B cell (primary cell): ENCODE measurements around the gene CD1D. TPM values are rescaled to one million over a fixed set of nuclear protein-coding genes. Genes with fewer than 3 reads are reported as not detected.

Source experiments
- ATAC-seq: fragments of 200-7000 bp; cut with Tn5 transposase; one replicate; pipeline ENCODE4 v1.10.0; 2021; ENCODE audit warnings: low read depth, mild to moderate bottlenecking, moderate number of reproducible peaks, moderate library complexity
- CTCF ChIA-PET: fragments of 350-600 bp; sonication (Branson Sonifier 250); formaldehyde crosslinking; loops from one replicate; lab custom pipeline; 2021; ENCODE audit warnings: antibody characterized with exemption, inconsistent platforms; lab: Charles Lee
- POLR2A ChIA-PET: fragments of 350-600 bp; sonication (Branson Sonifier 250); formaldehyde crosslinking; loops from one replicate; lab custom pipeline; 2021; ENCODE audit warnings: antibody characterized with exemption; lab: Charles Lee
- DNase-seq: peaks from one replicate; pipeline ENCODE4 v3.0.0; 2013
- H2AFZ ChIP-seq: 2 replicates; pipeline ENCODE4 v1.6.1; 2012; ENCODE audit warnings: mild to moderate bottlenecking, low read depth, low read length; ENCODE audit not compliant: insufficient read depth, poor library complexity, severe bottlenecking
- H3K27ac ChIP-seq, 2 donors: 1 replicate in 1 of 2; 2 replicates in 1 of 2; pipeline ENCODE4 v1.5.1; 2012 to 2013; ENCODE audit warnings: low read length in 2 of 2, mild to moderate bottlenecking in 2 of 2, moderate library complexity in 1 of 2
- H3K27me3 ChIP-seq, 4 experiments: fragments of 200-600 bp in 1 of 4; sonication (generic) in 1 of 4; replicated peaks in 1 of 4; 1 replicate in 2 of 4; 2 replicates in 2 of 4; pipeline versions ENCODE4 v1.6.1 to v1.7.0; 2013 to 2016; ENCODE audit warnings: low read length in 3 of 4, mild to moderate bottlenecking in 2 of 4, mixed read lengths in 1 of 4, moderate library complexity in 1 of 4; ENCODE audit not compliant: insufficient read depth in 4 of 4, control insufficient read depth in 3 of 4; ENCODE audit errors: control extremely low read depth in 1 of 4
- H3K36me3 ChIP-seq, 2 experiments: replicated peaks in 1 of 2; 1 replicate in 1 of 2; 2 replicates in 1 of 2; pipeline versions ENCODE4 v1.6.1 to v1.7.1; 2013; ENCODE audit warnings: low read length in 1 of 2; ENCODE audit not compliant: insufficient read depth in 2 of 2, control insufficient read depth in 1 of 2; ENCODE audit errors: control extremely low read depth in 1 of 2, extremely low read depth in 1 of 2
- H3K4me1 ChIP-seq, 2 donors: fragments of 200-600 bp in 1 of 2; sonication (generic) in 1 of 2; 1 replicate in 1 of 2; 2 replicates in 1 of 2; pipeline versions ENCODE4 v1.5.1 to v1.6.1; 2013 to 2017; ENCODE audit warnings: low read length in 2 of 2; ENCODE audit not compliant: control insufficient read depth in 2 of 2, insufficient read depth in 2 of 2
- H3K4me2 ChIP-seq: replicated peaks from 2 replicates; pipeline ENCODE3; 2012; ENCODE audit warnings: mild to moderate bottlenecking, low read depth, low read length; ENCODE audit not compliant: poor library complexity, severe bottlenecking
- H3K4me3 ChIP-seq, 5 experiments: fragments of 200-600 bp in 1 of 5; sonication (generic) in 1 of 5; 1 replicate in 3 of 5; 2 replicates in 2 of 5; pipeline versions ENCODE4 v1.5.1 to v1.7.0; 2011 to 2016; ENCODE audit warnings: low read length in 4 of 5, mild to moderate bottlenecking in 4 of 5, low read depth in 2 of 5, control low read depth in 1 of 5, moderate library complexity in 1 of 5; ENCODE audit not compliant: insufficient read depth in 1 of 5; ENCODE audit errors: control extremely low read depth in 1 of 5, extremely low read depth in 1 of 5
- H3K79me2 ChIP-seq: fragments of 200-600 bp; sonication (generic); one replicate; pipeline ENCODE4 v1.6.0; 2016; ENCODE audit warnings: low read length; ENCODE audit not compliant: control insufficient read depth, insufficient read depth
- H3K9ac ChIP-seq: fragments of 200-600 bp; sonication (generic); 2 replicates; pipeline ENCODE4 v1.6.1; 2017; ENCODE audit warnings: mild to moderate bottlenecking, low read length, moderate library complexity
- H3K9me3 ChIP-seq, 3 donors: one replicate each; pipeline versions ENCODE4 v1.6.1 to v1.7.1; 2013; ENCODE audit warnings: low read length in 2 of 3; ENCODE audit not compliant: control insufficient read depth in 2 of 3, insufficient read depth in 1 of 3; ENCODE audit errors: control extremely low read depth in 1 of 3
- H4K20me1 ChIP-seq: 2 replicates; pipeline ENCODE4 v1.6.0; 2012; ENCODE audit warnings: mild to moderate bottlenecking, low read length; ENCODE audit not compliant: insufficient read depth, control insufficient read depth, poor library complexity, severe bottlenecking
- H3K27ac Mint-ChIP-seq: one replicate; pipeline ENCODE4 v1.8.0; 2021; ENCODE audit warnings: mixed read lengths
- H3K27me3 Mint-ChIP-seq: one replicate; pipeline ENCODE4 v1.8.0; 2021; ENCODE audit warnings: mixed read lengths
- H3K4me1 Mint-ChIP-seq: one replicate; pipeline ENCODE4 v1.8.0; 2021; ENCODE audit warnings: mixed read lengths
- H3K4me3 Mint-ChIP-seq: one replicate; pipeline ENCODE4 v1.8.0; 2021; ENCODE audit warnings: mixed read lengths
- H3K9me3 Mint-ChIP-seq: one replicate; pipeline ENCODE4 v1.8.0; 2022; ENCODE audit warnings: mixed read lengths; ENCODE audit not compliant: insufficient read depth
- CTCF ChIP-seq: fragments of 200-600 bp; IDR thresholded peaks from one replicate; pipeline ENCODE4 v1.8.0; 2022; ENCODE audit warnings: antibody characterized with exemption, mild to moderate bottlenecking
- EZH2 ChIP-seq: IDR thresholded peaks from 2 replicates; pipeline ENCODE4 v1.6.1; 2012; ENCODE audit warnings: borderline replicate concordance, low read depth, mild to moderate bottlenecking, moderate library complexity, low read length; ENCODE audit not compliant: insufficient read depth, poor library complexity, severe bottlenecking
- WGBS: methylation state at CpG from one replicate; pipeline ENCODE4 v1.1.5; 2013; ENCODE audit warnings: missing lambda C conversion rate; ENCODE audit not compliant: insufficient coverage; 5-methylcytosine and 5-hydroxymethylcytosine counted together
- intact Hi-C: fragments of 100-400 bp; cut with micrococcal nuclease; formaldehyde crosslinking; loops from one replicate; pipeline ENCODE4 v1.10.0; 2022
- polyA plus RNA-seq: library from polyadenylated mRNA; depleted of rRNA; stranded (reverse); fragments of >200 nt; gene quantifications from 2 replicates; pipeline ENCODE4 v1.2.3, GENCODE V29; 2012
- total RNA-seq, 2 donors: library from RNA; stranded (reverse); fragments of 120-200 nt in 1 of 2; gene quantifications; 1 replicate in 1 of 2; 2 replicates in 1 of 2; pipeline versions ENCODE4 v1.2.3 to v1.2.4, GENCODE V29; 2013 to 2022

CD1D gene
- total and polyA plus RNA-seq, 2 donors (not counting 1 experiment from before 2014, with no cell fraction given), result 5.9 to 23.6 TPM

- H3K4me1 Mint-ChIP-seq, result peaks cover 36% of the 10 kb centered on the region
- Histone ChIP-seq H3K79me2 (no peaks in the 10 kb centered on the region), H3K4me2 (no peak overlapping the region), H2AFZ (no peak overlapping the region), H3K36me3 (no peaks in the 10 kb centered on the region), H3K27ac (no peak overlapping the region), H3K4me3 (no peak overlapping the region), H3K27me3 (no peaks in the 10 kb centered on the region), H3K9me3 (no peaks in the 10 kb centered on the region), H3K4me1 (peaks cover 33 to 39% of the 10 kb centered on the region in 2 donors), H4K20me1 (no peaks in the 10 kb centered on the region), H3K9ac (no peak overlapping the region)
- H3K4me3 Mint-ChIP-seq, result no peak overlapping the region
- no peaks in the 10 kb centered on the region for H3K27me3 Mint-ChIP-seq
- H3K27ac Mint-ChIP-seq, result no peak overlapping the region
- POLR2A ChIA-PET, result interaction anchor here (0.7 kb wide), 1 partner anchor 235 kb away, joined by 3 read pairs; no protein-coding TSS in a partner anchor
- H3K9me3 Mint-ChIP-seq, result no peaks in the 10 kb centered on the region
- ATAC-seq (no peak), DNase-seq (no peak)
- TF ChIP-seq CTCF (no peak), EZH2 (no peak)
- intact Hi-C loops, result no loop called here
- CTCF ChIA-PET, result interaction anchor here (0.6 to 1.7 kb wide), 2 partner anchors 44 to 170 kb away, joined by 3 to 7 read pairs; no protein-coding TSS in a partner anchor
Measured at GRCh38 chr1:158159597-158159996, 21.1 kb upstream of the CD1D start.

GRCh38 chr1:158161446-158161845 lies 19.2 kb upstream of the CD1D start:
- no peak for ATAC-seq
- POLR2A ChIA-PET, result no interaction called here
- Histone ChIP-seq H3K36me3 (no peaks in the 10 kb centered on the region), H3K4me2 (no peak overlapping the region), H3K79me2 (no peaks in the 10 kb centered on the region), H2AFZ (no peak overlapping the region), H4K20me1 (no peaks in the 10 kb centered on the region), H3K4me3 (no peak overlapping the region), H3K27ac (no peak overlapping the region), H3K9ac (no peak overlapping the region), H3K4me1 (peaks cover 33 to 40% of the 10 kb centered on the region in 2 donors), H3K9me3 (peaks cover 0 to 3% (median 1%) of the 10 kb centered on the region in 3 donors), H3K27me3 (no peaks in the 10 kb centered on the region)
- Mint-ChIP-seq H3K9me3 (peaks cover 2% of the 10 kb centered on the region), H3K27me3 (no peaks in the 10 kb centered on the region), H3K4me3 (no peak overlapping the region), H3K4me1 (peaks cover 35% of the 10 kb centered on the region), H3K27ac (no peak overlapping the region)
- no peak for DNase-seq
- TF ChIP-seq CTCF (no peak), EZH2 (no peak)
- no CpG with 5 or more reads among the region's 2 CpGs for WGBS
- CTCF ChIA-PET, result interaction anchor here (0.7 to 4.6 kb wide), 5 partner anchors 20 to 168 kb away, joined by 3 to 14 read pairs (median 4); no protein-coding TSS in a partner anchor
- intact Hi-C loops, result no loop called here
